HL-60 (cell line): ENCODE measurements around the gene SARM1.

Experiments used
- DNase-seq, 2 experiments: peaks; one replicate each; pipeline ENCODE4 v3.0.0-alpha.2; 2010 to 2020; ENCODE audit warnings: low read depth in 1 of 2, low spot score in 1 of 2
- H3K27ac ChIP-seq: fragments of 250-450 bp; sonication (Bioruptor Pico); replicated peaks from 2 replicates; pipeline ENCODE4 v1.5.1; 2020; ENCODE audit warnings: mild to moderate bottlenecking, moderate library complexity
- H3K27me3 ChIP-seq: fragments of 250-450 bp; sonication (Bioruptor Pico); 2 replicates; pipeline ENCODE4 v1.5.1; 2021; ENCODE audit warnings: mild to moderate bottlenecking, moderate library complexity; ENCODE audit not compliant: insufficient read depth, poor library complexity, severe bottlenecking
- H3K4me3 ChIP-seq: replicated peaks from 2 replicates; pipeline ENCODE4 v1.5.1; 2011; ENCODE audit warnings: mild to moderate bottlenecking, control low read depth, low read length; ENCODE audit not compliant: insufficient read depth
- GABPA ChIP-seq: IDR thresholded peaks from 2 replicates; pipeline ENCODE4 v1.6.1; 2012; ENCODE audit warnings: low read depth
- POLR2AphosphoS5 ChIP-seq: IDR thresholded peaks from 2 replicates; pipeline ENCODE4 v1.6.1; 2012; ENCODE audit warnings: low read depth
- REST ChIP-seq: IDR thresholded peaks from 2 replicates; pipeline ENCODE4 v1.6.1; 2012; ENCODE audit warnings: low read depth; ENCODE audit not compliant: insufficient replicate concordance
- SPI1 ChIP-seq: IDR thresholded peaks from 2 replicates; pipeline ENCODE4 v1.6.1; 2012; ENCODE audit warnings: low read depth, mild to moderate bottlenecking, borderline replicate concordance
- TF ChIP-seq, protein P1 (sequence below): IDR thresholded peaks from one replicate; pipeline ENCODE4 v1.5.1; 2011; ENCODE audit warnings: low read length, control low read depth, inconsistent platforms; ENCODE audit not compliant: insufficient read depth

Gene SARM1

DNA sequence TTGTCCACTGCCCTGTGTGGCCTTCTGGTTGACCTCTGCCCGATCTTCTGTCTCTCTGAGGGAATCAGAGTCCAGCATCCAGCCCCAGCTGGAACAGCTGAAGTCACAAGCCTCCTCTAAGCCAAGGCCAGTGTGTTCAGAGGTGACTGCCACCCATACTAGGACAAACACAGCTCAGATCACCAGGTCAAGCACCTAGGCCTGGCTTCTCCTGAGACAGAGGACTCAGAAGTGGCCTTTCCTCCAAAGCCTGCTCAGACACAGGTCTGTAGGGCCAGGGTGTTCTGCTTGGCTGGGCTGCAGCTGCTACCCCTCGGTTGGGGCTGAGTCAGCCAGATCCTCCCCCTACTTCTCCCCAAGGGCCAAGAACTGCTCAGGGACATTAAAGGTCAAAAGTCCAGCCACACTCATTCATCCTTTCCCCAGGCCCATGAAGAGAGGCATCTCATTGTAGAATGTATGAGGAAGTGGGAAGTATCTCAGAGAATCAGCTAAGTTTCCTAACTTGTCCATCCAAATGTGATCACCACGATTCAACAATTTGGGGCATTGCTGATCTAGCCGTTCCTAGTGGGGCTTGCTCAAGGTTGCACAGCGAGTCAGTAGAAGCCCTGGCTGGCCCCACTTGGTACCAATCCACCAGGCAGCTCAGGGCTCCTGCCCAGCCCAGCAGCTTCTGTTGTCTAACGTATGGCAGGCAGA, 26.9 kb downstream of the SARM1 start:
- no peak for TF ChIP-seq GABPA
- TF ChIP-seq SPI1, result peak; percentile 38; the same call in 1 of the 2 replicates
- no peak for TF ChIP-seq REST
- TF ChIP-seq, protein P1, sequence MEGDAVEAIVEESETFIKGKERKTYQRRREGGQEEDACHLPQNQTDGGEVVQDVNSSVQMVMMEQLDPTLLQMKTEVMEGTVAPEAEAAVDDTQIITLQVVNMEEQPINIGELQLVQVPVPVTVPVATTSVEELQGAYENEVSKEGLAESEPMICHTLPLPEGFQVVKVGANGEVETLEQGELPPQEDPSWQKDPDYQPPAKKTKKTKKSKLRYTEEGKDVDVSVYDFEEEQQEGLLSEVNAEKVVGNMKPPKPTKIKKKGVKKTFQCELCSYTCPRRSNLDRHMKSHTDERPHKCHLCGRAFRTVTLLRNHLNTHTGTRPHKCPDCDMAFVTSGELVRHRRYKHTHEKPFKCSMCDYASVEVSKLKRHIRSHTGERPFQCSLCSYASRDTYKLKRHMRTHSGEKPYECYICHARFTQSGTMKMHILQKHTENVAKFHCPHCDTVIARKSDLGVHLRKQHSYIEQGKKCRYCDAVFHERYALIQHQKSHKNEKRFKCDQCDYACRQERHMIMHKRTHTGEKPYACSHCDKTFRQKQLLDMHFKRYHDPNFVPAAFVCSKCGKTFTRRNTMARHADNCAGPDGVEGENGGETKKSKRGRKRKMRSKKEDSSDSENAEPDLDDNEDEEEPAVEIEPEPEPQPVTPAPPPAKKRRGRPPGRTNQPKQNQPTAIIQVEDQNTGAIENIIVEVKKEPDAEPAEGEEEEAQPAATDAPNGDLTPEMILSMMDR, result no peak
- no peak for TF ChIP-seq POLR2AphosphoS5
- H3K27me3 ChIP-seq, result no peaks in the 10 kb centered on the region
- no peak overlapping the region for H3K4me3 ChIP-seq
- DNase-seq, result no peak
- no peak overlapping the region for H3K27ac ChIP-seq

DNA sequence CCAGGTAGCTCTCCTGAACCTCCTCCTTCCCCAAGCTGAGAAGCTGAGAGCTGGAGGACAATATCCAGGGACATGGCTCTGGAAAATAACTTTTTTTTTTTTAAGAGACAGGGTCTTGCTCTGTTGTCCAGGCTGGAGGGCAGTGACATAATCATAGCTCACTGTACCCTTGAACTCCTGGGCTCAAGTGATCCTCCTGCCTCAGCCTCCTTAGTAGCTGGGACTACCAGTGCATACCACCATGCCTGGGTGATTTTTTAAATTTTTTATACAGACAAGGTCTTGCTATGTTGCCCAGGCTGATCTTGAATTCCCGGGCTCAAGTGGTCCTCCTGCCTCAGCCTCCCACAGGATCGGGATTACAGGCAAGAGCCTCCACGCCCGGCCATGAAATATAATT, 28.3 kb downstream of the SARM1 start:
- DNase-seq, result no peak
- TF ChIP-seq SPI1 (no peak), POLR2AphosphoS5 (no peak), GABPA (no peak), REST (no peak)
- TF ChIP-seq, protein P1, result no peak

DNA sequence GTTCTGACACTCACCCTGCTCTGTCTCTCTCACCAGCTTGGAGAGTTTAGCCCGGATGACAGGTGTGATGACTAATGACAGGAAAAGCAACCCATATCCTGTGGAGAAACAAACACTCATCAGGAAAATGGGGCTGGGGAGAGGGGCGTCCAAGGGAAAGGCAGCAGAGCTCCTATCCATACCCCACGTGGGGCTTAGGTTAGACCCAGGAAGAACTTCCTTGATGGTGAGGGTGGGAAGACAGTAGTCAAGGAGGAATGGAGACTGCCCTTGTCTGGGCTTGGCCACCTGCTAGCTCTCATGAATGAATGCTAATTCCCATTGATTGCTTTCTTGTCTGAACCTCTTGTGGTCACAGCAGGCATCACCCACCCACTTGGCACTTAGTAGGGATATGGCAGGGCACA, 30.7 kb downstream of the SARM1 start:
- no peak overlapping the region for H3K4me3 ChIP-seq
- H3K27ac ChIP-seq, result no peak overlapping the region
- peaks cover 17% of the 10 kb centered on the region for H3K27me3 ChIP-seq
- TF ChIP-seq GABPA (no peak), POLR2AphosphoS5 (no peak), SPI1 (no peak), REST (no peak)
- DNase-seq, result no peak

More for the DNA sequence above, 28.3 kb downstream of the SARM1 start:
- H3K27ac ChIP-seq, result no peak overlapping the region
- no peaks in the 10 kb centered on the region for H3K27me3 ChIP-seq
- no peak overlapping the region for H3K4me3 ChIP-seq
